Adrenal gland (tissue), 5 donors: ENCODE measurements around the gene ARID3C.

Experiments used
- CTCF ChIP-seq, 6 experiments: fragments of 450-650 bp in 4 of 6; fragments of 200-600 bp in 2 of 6; sonication (generic) in 1 of 6; IDR thresholded peaks; 1 replicate in 5 of 6; 2 replicates in 1 of 6; pipeline versions ENCODE4 v1.5.1 to v1.8.0; 2016 to 2021; ENCODE audit warnings: antibody characterized with exemption in 6 of 6, mild to moderate bottlenecking in 2 of 6, moderate library complexity in 1 of 6
- POLR2A ChIP-seq, 2 donors: fragments of 450-650 bp; IDR thresholded peaks; one replicate each; pipeline ENCODE4 v1.6.1; 2017; ENCODE audit warnings: antibody characterized with exemption in 2 of 2, mild to moderate bottlenecking in 2 of 2, moderate library complexity in 1 of 2
- donor health status: DM: no; HTN: no; CAD: no.

GRCh38 chr9:34623374-34624235 lies 5.3 kb downstream of the ARID3C start:
- no peak for TF ChIP-seq POLR2A (IDR thresholded peaks at IDR 0.05)
- TF ChIP-seq CTCF (IDR thresholded peaks at IDR 0.05) = no peak
